NCI-H82 (cell line): ENCODE measurements around the gene TMEM183A.
"Not testable (repeated sequence)": the region's sequence is repeated elsewhere in the genome, so short reads cannot be mapped to it uniquely, and the experiment has no call there.

Experiments
- DNase-seq: peaks from one replicate; lab custom pipeline; 2025; lab: John Stamatoyannopoulos, UW

Gene TMEM183A

GRCh38 chr1:203006948-203007871 lies at the start of gene TMEM183A:
TMEM183A (plus strand) TSS chr1:203007374; CDS start chr1:203007466, 92 bp downstream.
- DNase-seq = peak; percentile 99

DNA sequence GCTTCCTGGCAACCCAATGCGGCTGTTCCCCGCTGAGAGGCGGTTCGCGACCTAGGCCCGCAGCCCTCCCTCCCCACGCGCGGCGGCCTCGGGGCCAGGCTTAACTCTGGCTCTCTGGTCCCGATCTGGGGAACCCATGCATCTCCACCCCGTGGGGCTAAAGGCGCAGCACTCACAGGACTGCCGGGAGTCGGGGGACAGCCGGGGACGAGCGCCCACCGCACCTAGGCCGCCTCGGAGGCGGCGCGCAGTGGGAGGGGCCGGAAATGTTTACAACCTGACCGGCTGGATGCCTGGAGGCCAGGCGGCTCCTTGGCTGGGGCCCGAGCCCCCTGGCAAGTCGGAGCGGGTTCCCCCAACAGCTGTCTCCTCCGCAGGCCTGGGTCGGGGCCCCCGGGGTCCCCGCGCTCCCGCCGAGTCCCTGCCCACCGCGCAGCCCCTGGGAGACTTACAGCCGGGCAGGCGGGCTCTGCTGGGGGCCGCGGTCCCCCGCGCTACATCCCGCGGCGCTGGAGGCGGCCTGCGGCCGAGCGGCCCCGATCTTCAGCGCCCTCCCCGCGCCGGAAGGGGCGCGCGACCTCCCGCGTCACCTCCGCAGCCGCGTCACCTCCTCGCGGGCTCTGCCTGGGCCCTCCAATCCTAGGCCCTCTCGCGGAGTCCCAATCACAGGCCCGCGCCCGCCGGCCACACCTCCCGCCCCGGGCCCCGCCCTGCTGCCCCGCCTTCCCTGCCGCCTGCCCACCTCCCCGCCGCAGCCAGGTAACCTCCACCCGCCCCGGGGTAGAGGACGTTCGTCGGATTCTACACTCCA lies 49.2 kb upstream of the TMEM183A start, which contains the start of gene ADIPOR1:
Gene ADIPOR1 (minus strand): TSS at position 580 of the 811 bp plus-strand sequence. CDS start 7,242 bp downstream, outside the sequence.
- DNase-seq = peak; percentile 95

DNA sequence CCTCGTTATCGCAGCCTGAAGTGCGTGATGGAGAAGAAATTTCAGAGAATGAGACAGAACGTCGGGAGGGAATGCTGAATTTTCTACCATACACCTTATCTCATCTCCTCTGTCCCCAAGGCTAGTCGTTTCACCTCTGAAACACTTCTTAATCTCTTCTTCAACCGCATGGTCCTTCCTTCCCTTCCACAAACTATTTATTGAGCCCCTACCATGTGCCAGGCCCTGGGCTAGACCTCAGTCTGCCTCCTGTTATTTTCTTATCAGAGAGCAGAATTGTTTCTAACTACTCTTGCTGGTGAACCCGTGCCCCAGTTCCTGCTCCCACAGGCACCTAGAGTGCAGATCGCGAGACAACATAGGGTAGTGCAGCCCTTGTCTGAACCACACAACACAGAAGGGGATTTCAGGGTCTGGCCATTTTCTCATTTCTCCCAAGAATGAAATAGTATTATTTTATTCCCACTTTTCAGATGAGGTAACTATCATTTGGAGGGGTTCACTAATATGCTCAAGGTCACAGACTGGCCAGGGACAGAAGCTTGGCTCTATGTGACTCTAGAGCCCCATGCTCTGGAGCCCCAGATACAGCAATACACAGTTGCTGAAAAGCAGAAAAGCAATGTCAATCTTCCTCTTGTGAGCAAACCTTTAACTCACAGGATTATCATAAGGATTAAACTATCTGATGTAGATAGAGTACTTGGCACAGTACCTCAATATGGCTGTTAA lies 48.5 kb upstream of the TMEM183A start:
- peak; percentile 63 for DNase-seq

GRCh38 chr1:202959276-202959620 lies 47.9 kb upstream of the TMEM183A start:
- DNase-seq = peak; percentile 75

DNA sequence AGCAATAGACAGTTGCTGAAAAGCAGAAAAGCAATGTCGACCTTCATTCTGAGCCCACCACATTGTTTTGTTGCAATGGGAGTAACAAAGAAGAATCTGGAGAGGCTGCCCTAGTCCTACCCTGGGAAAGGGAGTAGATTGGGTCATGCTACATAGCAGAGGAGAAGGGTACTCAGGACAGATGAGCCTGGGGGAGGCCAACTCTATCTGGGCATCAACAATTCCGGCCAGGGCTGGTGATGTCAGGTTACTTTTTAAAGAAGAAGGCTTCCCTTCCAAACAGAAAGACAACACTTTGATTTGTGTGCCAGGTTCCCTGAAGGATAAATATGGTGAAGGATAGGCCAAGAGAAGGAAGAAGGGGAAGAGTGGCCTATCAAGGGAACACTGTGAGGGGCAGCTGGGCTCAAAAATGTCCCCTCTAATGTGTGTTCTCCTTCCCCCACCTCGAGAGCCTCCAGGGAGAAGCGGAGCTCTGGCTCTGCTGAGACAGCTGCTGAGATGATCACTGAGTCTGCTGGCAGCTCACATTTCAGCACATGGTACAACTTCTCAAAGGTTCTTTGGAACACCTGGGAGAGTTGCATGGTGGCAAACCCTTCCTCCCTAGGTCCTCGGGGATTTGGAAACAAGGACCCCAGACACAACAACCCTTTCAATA lies 45.8 kb upstream of the TMEM183A start:
- DNase-seq = no peak

- DNase-seq = no peak
Observed at GRCh38 chr1:202964791-202965410, 42.3 kb upstream of the TMEM183A start.

DNA sequence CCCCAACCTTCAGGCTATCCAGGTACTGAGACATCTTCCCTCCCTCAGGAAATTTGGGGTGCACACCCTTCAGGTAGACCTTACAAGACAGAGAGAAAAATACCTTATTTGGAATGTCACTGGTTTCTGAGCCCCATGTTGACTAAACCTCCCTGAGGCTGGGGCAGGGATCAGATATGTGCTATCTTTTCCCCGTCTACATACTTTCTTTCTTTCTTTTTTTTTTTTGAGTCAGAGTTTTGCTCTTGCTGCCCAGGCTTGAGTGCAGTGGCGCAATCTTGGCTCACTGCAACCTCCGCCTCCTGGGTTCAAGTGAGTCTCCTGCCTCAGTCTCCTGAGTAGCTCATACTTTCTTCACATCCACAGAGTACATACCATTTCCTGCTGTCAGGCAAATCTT lies 41.8 kb upstream of the TMEM183A start:
- no peak for DNase-seq

GRCh38 chr1:202966006-202966898 lies 40.9 kb upstream of the TMEM183A start:
- DNase-seq = no peak

DNA sequence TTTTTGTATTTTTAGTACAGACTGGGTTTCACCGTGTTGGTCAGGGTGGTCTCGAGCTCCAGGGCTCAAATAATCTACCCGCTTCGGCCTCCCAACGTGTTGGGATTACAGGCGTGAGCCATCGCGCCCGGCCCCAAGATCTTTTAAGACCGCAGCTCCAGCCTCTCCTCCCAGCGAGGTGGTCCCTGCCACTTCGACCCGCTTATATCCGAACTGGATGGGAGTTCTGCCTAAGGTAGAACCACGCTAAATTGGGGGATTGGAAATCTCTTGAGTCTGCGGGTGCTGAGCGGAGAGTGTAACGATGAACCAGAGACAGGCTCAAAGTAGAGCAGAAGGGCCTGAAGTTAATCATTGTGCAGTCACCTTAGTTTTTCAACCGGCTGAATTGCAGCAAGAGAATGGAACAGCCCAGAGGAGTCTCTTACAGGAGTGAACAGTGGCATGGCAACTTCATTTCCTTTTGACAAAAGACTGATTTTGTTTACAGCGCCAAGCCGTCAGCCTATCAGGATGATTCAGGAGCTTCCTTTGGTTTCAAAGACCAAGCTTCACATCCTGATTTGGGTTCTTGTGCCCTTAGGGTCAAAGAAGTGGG lies 39.4 kb upstream of the TMEM183A start:
- DNase-seq = no peak

DNA sequence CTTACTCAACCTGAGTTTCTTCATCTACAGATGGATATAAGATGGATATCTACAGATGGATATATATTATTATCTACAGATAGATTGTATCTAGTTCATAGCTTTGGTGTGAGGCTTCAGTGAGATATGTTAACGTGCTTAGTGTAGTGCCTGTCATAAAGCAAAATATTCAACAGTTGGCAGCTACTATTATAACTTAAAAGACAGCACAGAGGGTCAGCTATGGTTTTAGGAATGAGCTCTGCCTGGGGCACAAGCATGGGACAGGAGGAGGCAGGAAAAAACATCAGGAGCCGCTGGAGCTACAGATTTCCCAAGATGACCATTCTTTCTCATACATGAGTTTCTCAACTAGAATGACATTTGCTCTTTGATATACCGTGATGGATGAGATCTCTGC lies 38.8 kb upstream of the TMEM183A start:
- no peak for DNase-seq

DNA sequence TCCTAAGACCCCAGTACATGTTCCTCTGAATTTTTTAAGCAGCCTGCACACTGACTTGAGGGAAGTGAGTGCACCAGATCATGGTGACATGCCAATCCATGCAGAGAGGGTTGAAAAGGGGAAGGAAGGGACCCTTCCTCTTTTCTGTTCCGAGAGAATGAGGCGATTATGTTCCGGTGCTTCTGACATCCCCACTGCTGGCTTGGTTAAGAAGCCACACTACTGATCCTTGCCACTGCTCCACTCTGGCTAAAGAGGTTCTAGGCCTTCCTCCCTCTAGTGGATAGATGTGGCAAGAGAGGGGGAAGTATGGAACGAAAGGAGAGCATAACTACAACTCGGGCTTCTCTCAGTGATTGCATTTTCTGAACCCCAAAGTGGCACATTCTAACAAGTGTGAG lies 38.3 kb upstream of the TMEM183A start:
- DNase-seq = peak; percentile 95

DNA sequence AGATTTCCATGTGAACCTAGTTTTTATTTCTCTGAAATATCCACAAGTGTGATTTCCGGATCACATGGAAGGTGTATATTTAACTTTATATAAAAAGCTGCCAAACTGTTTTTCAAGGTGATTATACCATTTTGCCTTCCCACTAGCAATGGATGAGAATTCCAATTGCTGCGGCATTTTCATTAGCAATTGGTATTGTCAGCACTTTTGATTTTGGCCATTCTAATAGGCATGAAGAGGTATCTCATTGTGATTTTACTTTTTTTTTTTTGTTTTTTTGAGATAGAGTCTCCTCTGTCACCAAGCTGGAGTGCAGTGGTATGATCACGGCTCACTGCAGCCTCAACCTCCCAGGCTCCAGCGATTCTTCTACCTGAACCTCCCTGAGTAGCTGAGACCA lies 35.1 kb upstream of the TMEM183A start:
- no peak for DNase-seq

- no peak for DNase-seq
Observed at GRCh38 chr1:202974856-202975255, 32.3 kb upstream of the TMEM183A start.

DNA sequence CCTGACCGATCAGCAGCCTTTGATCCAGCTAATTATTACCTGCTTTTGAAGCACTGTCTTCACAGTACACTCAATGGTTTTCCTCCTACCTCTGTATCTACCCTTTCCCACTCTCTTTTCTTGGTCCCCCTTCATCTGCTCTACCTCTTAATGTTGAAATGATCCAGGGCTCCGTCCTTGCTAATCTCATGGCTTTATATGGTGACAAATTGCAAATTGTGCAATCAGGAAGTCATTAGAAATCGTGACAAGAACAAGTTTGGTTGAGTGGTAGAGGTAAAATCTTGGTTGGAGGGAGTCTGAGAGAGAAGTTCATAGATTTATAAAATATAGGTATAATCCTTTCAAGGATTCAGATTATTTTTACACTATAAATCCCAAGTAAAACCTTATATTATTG lies 30.5 kb upstream of the TMEM183A start:
- peak; percentile 55 for DNase-seq

- DNase-seq = no peak
Observed at GRCh38 chr1:202979459-202979858, 27.7 kb upstream of the TMEM183A start.

GRCh38 chr1:202981939-202982338 lies 25.2 kb upstream of the TMEM183A start:
- DNase-seq = no peak

DNA sequence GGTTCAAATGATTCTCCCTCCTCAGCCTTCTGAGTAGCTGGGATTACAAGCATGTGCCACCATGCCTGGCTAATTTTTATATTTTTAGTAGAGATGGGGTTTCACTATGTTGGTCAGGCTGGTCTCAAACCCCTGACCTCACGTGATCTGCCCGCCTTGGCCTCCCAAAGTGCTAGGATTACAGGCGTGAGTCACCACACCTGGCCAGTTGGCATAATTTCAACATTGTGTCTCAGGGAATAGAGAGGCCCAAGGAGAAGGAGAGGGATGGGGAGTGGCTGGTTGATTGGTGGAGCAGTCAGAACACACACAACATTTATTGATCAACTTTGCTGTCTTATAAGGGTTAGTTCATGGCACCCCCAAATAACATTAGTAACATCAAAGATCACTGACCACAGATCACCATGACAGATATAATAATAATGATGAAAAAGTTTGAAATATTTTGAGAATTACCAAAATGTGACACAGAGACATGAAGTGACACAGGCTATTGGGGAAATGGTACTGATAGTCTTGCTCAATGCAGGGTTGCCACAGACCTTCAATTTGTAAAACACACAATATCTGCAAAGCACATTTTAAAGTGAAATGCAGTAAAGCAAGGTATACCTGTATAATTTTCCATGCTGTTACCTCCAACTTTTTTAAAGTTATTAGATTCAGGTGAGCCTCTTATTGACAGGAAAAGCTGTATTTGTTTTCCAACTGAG lies 24.3 kb upstream of the TMEM183A start:
- DNase-seq = no peak

GRCh38 chr1:202986120-202986519 lies 21.1 kb upstream of the TMEM183A start:
- not testable (repeated sequence) for DNase-seq

- peak; percentile 59 for DNase-seq
Observed at GRCh38 chr1:202987255-202987654, 19.9 kb upstream of the TMEM183A start.
